Nucleus accumbens (tissue), 56 donors: ENCODE measurements around the gene VPS13D.
A peak's percentile ranks its signal among the peaks of the same experiment; 100 is the strongest.
"Not testable (repeated sequence)": the region's sequence is repeated elsewhere in the genome, so short reads cannot be mapped to it uniquely, and the experiment has no call there.

Experiments
- DNase-seq, 56 donors: peaks; one replicate each; lab custom pipeline; 2025; lab: John Stamatoyannopoulos, UW

The VPS13D gene

GRCh38 chr1:12528021-12528852 lies 298.4 kb downstream of the VPS13D start:
- peak in 14 of 56 donors; percentile 6 to 65 (median 26) for DNase-seq

- no peak for DNase-seq
These were observed 299.9 kb downstream of the VPS13D start for GRCh38 chr1:12529640-12530174.

- no peak for DNase-seq
These were observed 300.8 kb downstream of the VPS13D start for GRCh38 chr1:12530462-12531178.

GRCh38 chr1:12531179-12531499 lies 301.3 kb downstream of the VPS13D start:
- no peak for DNase-seq

GRCh38 chr1:12532405-12533315 lies 302.8 kb downstream of the VPS13D start:
- DNase-seq = no peak

- no peak for DNase-seq
These were observed 306.3 kb downstream of the VPS13D start for GRCh38 chr1:12536023-12536639.

- DNase-seq = no peak
These were observed 307.5 kb downstream of the VPS13D start for GRCh38 chr1:12537294-12537693.

GRCh38 chr1:12537906-12538461 lies 308.2 kb downstream of the VPS13D start:
- no peak for DNase-seq

GRCh38 chr1:12538536-12538935 lies 308.7 kb downstream of the VPS13D start:
- not testable (repeated sequence) for DNase-seq

GRCh38 chr1:12539320-12539704 lies 309.5 kb downstream of the VPS13D start:
- DNase-seq = no peak

- DNase-seq = peak in 4 of 56 donors; percentile 9 to 34 (median 25)
These were observed 310.1 kb downstream of the VPS13D start for GRCh38 chr1:12539705-12540579.

- DNase-seq = no peak
These were observed 310.9 kb downstream of the VPS13D start for GRCh38 chr1:12540580-12541273.

- no peak for DNase-seq
These were observed 311.7 kb downstream of the VPS13D start for GRCh38 chr1:12541274-12542137.

- no peak for DNase-seq
These were observed 312.3 kb downstream of the VPS13D start for GRCh38 chr1:12542138-12542465.

- no peak for DNase-seq
These were observed 313.1 kb downstream of the VPS13D start for GRCh38 chr1:12542616-12543592.

GRCh38 chr1:12543740-12544154 lies 313.9 kb downstream of the VPS13D start:
- DNase-seq = no peak
